ENCODE results near the gene RAN. TPM values are rescaled to one million over a fixed set of nuclear protein-coding genes. Genes with fewer than 3 reads are reported as not detected.

The RAN gene
- 100 to 1,000 TPM; 798 to 821 TPM for total RNA-seq

DNA sequence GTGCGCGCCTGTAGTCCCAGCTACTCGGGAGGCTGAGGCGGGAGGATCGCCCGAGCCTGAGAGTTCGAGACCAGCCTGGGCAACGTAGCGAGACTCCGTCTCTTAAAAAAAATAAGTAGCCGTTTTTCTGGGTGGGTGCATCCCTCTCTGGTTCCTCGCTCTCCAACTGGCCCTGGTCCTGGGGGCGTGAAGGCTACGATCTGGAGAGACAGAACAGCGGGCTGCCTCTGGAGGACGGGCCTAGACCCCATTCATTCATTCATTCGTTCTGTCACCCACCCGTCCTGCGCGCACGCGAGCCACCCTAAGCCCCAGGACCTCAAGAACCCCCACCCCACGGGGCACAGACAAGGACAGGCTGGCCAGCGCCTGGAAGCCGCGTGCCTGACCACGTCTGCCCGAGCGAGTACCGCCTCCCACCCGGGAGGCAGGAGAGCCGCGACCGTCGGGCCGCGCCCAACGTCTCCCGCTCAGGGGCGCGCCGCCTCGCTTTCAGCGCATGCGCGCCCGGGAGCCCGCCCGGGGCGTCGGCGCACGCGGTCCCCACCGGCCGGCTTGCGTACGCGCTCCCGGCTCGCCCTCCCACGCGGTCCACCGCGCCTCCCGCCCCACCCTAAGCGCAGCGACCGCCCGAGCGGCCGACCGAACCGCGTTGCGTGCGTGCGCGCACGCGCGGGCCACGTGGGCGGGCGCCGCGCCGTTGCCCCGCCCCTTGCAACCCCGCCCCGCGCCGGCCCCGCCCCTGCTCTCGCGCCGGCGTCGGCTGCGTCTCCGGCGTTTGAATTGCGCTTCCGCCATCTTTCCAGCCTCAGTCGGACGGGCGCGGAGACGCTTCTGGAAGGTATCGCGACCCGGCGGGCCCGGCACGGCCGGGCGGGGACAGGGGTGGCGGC is at the start of gene RAN:
Gene RAN (plus strand): TSS at position 781 of the 893 bp plus-strand sequence. CDS start 528 bp downstream, outside the sequence.
- POLR2A ChIA-PET: interaction anchor here (1.6 kb wide), 1 partner anchor 45 kb away, joined by 4 read pairs; no protein-coding TSS in a partner anchor
- H3K4me1 Mint-ChIP-seq: peaks cover 47% of the 10 kb centered on the region

DNA sequence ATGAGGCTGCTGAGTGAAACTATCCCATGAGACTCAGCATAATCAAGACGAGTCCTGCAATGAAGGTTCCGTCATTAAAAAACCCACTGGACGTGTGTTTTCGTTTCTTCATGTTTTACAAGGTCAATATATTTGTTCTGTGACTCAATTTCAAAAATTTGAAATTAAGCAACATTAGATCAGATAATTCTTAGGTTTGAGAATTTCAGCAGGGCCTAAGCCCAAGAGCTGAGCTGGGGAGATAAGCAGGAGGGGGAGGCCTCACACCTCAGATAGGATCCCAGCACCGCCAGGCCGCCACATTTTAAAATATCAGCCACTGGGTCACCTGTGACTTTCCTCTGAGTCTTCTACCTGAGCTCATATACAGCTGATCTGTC is 46.1 kb upstream of the RAN start:
- POLR2A ChIA-PET: no interaction called here
- H3K36me3 Mint-ChIP-seq: peaks cover 10% of the 10 kb centered on the region

More for the DNA sequence above, at the start of gene RAN:
- Mint-ChIP-seq H3K4me3 (peak within 1 kb of the TSS; percentile 97), H3K27me3 (no peaks in the 10 kb centered on the region), H3K27ac (peak within 1 kb of the TSS; percentile 98), H3K36me3 (peaks cover 30% of the 10 kb centered on the region), H3K9me3 (no peaks in the 10 kb centered on the region)
- ATAC-seq (ENCODE audit: low read depth) (peak; percentile 72), DNase-seq (peak; percentile 95)

GRCh38 chr12:130826151-130826801 is 45.6 kb upstream of the RAN start:
- H3K9me3 Mint-ChIP-seq: no peaks in the 10 kb centered on the region
- no peak overlapping the region for H3K4me3 Mint-ChIP-seq
- ATAC-seq (ENCODE audit: low read depth): peak; percentile 96
- peak overlapping the region; percentile 65 for H3K27ac Mint-ChIP-seq
- peaks cover 7% of the 10 kb centered on the region for H3K4me1 Mint-ChIP-seq
- POLR2A ChIA-PET: interaction anchor here (1.0 kb wide), 1 partner anchor 45 kb away, joined by 4 read pairs; the partner anchor contains the start of gene RAN
- H3K27me3 Mint-ChIP-seq: no peaks in the 10 kb centered on the region
- DNase-seq: peak; percentile 87
- H3K36me3 Mint-ChIP-seq: peaks cover 5% of the 10 kb centered on the region

More for the DNA sequence above, 46.1 kb upstream of the RAN start:
- no peak for DNase-seq
- Mint-ChIP-seq H3K4me3 (no peak overlapping the region), H3K27me3 (no peaks in the 10 kb centered on the region), H3K9me3 (no peaks in the 10 kb centered on the region), H3K27ac (peak overlapping the region; percentile 65), H3K4me1 (peaks cover 7% of the 10 kb centered on the region)
- no peak for ATAC-seq (ENCODE audit: low read depth)

GRCh38 chr12:130827432-130827831 is 44.4 kb upstream of the RAN start:
- Mint-ChIP-seq H3K27ac (no peak overlapping the region), H3K4me1 (peaks cover 7% of the 10 kb centered on the region), H3K9me3 (no peaks in the 10 kb centered on the region), H3K4me3 (no peak overlapping the region), H3K36me3 (peaks cover 2% of the 10 kb centered on the region), H3K27me3 (no peaks in the 10 kb centered on the region)
- POLR2A ChIA-PET: no interaction called here
- ATAC-seq (ENCODE audit: low read depth) (no peak), DNase-seq (no peak)

DNA sequence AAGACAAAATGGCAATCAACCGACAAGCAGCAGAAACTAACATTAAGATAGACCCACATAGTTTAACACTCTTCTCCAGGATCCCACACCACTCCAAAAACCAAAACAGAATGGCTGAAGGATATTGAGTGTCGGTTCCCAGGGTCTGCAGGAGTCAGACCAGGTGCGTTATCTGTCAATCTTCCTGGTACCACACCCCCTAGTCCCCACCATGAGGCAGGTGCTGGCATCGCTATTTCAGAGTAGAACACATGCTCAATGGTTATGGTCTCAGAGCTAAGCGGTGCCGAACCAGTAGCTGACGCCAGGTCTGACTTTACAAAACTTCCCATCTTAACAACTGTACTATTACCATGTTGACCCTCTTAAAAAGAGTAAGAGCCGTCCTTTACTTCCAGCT is 43.0 kb upstream of the RAN start:
- ATAC-seq (ENCODE audit: low read depth) (no peak), DNase-seq (no peak)
- H3K27me3 Mint-ChIP-seq: no peaks in the 10 kb centered on the region
- peaks cover 2% of the 10 kb centered on the region for H3K36me3 Mint-ChIP-seq
- no peak overlapping the region for H3K27ac Mint-ChIP-seq
- H3K9me3 Mint-ChIP-seq: no peaks in the 10 kb centered on the region
- H3K4me3 Mint-ChIP-seq: no peak overlapping the region
- POLR2A ChIA-PET: no interaction called here
- H3K4me1 Mint-ChIP-seq: peaks cover 10% of the 10 kb centered on the region

- Mint-ChIP-seq H3K27ac (no peak overlapping the region), H3K4me1 (peaks cover 10% of the 10 kb centered on the region), H3K36me3 (peaks cover 2% of the 10 kb centered on the region), H3K4me3 (no peak overlapping the region), H3K27me3 (no peaks in the 10 kb centered on the region), H3K9me3 (no peaks in the 10 kb centered on the region)
- no peak for DNase-seq
- ATAC-seq (ENCODE audit: low read depth): no peak
- POLR2A ChIA-PET: no interaction called here
Measured at GRCh38 chr12:130829391-130830245, 42.2 kb upstream of the RAN start.

- ATAC-seq (ENCODE audit: low read depth): no peak
Measured at GRCh38 chr12:130830246-130830551, 41.7 kb upstream of the RAN start.

GRCh38 chr12:130831246-130831645 is 40.6 kb upstream of the RAN start:
- H3K4me3 Mint-ChIP-seq: no peak overlapping the region
- no peaks in the 10 kb centered on the region for H3K9me3 Mint-ChIP-seq
- ATAC-seq (ENCODE audit: low read depth) (no peak), DNase-seq (no peak)
- H3K36me3 Mint-ChIP-seq: peaks cover 4% of the 10 kb centered on the region
- POLR2A ChIA-PET: no interaction called here
- H3K4me1 Mint-ChIP-seq: peaks cover 16% of the 10 kb centered on the region
- no peaks in the 10 kb centered on the region for H3K27me3 Mint-ChIP-seq
- H3K27ac Mint-ChIP-seq: no peak overlapping the region

More at GRCh38 chr12:130830246-130830551, 41.7 kb upstream of the RAN start:
- POLR2A ChIA-PET: no interaction called here
- no peaks in the 10 kb centered on the region for H3K27me3 Mint-ChIP-seq
- no peak overlapping the region for H3K27ac Mint-ChIP-seq
- H3K4me3 Mint-ChIP-seq: no peak overlapping the region
- peaks cover 2% of the 10 kb centered on the region for H3K36me3 Mint-ChIP-seq
- no peak for DNase-seq
- peaks cover 12% of the 10 kb centered on the region for H3K4me1 Mint-ChIP-seq
- H3K9me3 Mint-ChIP-seq: no peaks in the 10 kb centered on the region

DNA sequence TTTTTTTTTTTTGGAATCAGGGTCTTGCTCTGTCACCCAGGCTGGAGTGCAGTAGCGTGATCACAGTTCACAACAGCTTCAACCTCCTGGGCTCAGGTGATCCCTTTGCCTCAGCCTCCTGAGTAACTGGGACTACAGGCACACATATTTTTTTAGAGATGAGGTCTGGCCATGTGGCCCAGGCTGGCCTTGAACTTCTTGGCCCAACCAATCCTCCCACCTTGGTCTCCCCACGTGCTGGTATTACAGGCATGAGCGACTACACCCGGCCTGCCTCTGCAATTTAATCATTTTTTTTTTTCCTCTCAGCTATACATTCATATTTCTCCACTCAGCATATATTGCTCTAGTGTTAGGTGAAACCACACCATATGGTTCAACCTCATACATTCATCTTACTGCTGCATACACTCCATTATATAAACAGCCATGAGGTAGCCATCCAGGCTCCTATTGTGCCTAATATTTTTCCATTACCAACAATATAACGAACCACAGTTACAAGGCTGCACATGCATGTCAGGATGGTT is 39.9 kb upstream of the RAN start:
- POLR2A ChIA-PET: no interaction called here
- peak overlapping the region; percentile 8 for H3K27ac Mint-ChIP-seq

GRCh38 chr12:130832561-130833209 is 39.2 kb upstream of the RAN start:
- Mint-ChIP-seq H3K9me3 (no peaks in the 10 kb centered on the region), H3K4me1 (peaks cover 24% of the 10 kb centered on the region), H3K27me3 (no peaks in the 10 kb centered on the region), H3K36me3 (peaks cover 7% of the 10 kb centered on the region), H3K4me3 (no peak overlapping the region), H3K27ac (no peak overlapping the region)
- POLR2A ChIA-PET: no interaction called here
- ATAC-seq (ENCODE audit: low read depth) (no peak), DNase-seq (no peak)

More for the DNA sequence above, 39.9 kb upstream of the RAN start:
- Mint-ChIP-seq H3K4me1 (peaks cover 21% of the 10 kb centered on the region), H3K9me3 (no peaks in the 10 kb centered on the region), H3K36me3 (peaks cover 7% of the 10 kb centered on the region), H3K27me3 (no peaks in the 10 kb centered on the region), H3K4me3 (no peak overlapping the region)
- DNase-seq (no peak), ATAC-seq (ENCODE audit: low read depth) (no peak)

DNA sequence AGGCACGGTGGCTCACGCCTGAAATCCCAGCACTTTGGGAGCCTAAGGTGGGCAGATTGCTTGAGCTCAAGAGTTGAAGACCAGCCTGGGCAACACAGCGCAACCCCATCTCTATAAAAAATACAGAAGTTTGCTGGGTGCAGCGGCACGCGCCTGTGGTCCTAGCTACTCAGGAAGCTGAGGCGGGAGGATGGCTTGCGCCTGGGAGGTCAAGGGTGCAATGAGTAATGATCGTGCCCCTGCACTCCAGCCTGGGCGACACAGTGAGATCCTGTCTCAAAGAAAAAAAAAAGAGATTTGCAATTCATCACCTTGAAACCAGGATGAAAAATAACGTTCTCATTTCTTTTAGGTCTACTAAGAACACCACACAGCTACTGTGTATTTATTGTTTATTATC is 36.9 kb upstream of the RAN start:
- H3K27ac Mint-ChIP-seq: no peak overlapping the region
- H3K27me3 Mint-ChIP-seq: no peaks in the 10 kb centered on the region
- peaks cover 38% of the 10 kb centered on the region for H3K4me1 Mint-ChIP-seq
- no peak for DNase-seq
- POLR2A ChIA-PET: no interaction called here
- no peak overlapping the region for H3K4me3 Mint-ChIP-seq
- H3K9me3 Mint-ChIP-seq: no peaks in the 10 kb centered on the region
- no peak for ATAC-seq (ENCODE audit: low read depth)
- H3K36me3 Mint-ChIP-seq: peaks cover 7% of the 10 kb centered on the region

DNA sequence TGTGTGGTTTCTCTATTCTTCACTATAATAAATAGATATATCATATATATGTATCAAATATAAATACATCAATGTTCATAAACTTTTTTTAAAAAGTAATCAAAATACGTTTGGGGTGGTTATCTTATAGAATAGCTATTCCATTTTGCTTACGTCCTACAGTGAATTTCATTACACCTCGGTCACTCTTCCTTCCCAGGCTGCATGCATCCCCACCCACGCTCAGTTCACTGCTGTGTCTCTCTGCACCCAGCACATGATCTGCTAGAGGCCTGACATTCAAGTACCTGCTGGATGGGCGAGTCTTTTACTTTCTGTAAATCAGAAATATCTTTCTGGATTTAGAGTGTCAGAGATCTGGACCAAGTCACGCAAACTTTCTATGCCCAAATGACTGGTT is 36.4 kb upstream of the RAN start:
- H3K9me3 Mint-ChIP-seq: no peaks in the 10 kb centered on the region
- no peaks in the 10 kb centered on the region for H3K27me3 Mint-ChIP-seq
- peaks cover 39% of the 10 kb centered on the region for H3K4me1 Mint-ChIP-seq
- DNase-seq (no peak), ATAC-seq (ENCODE audit: low read depth) (no peak)
- H3K4me3 Mint-ChIP-seq: no peak overlapping the region
- H3K27ac Mint-ChIP-seq: no peak overlapping the region
- H3K36me3 Mint-ChIP-seq: peaks cover 7% of the 10 kb centered on the region
- POLR2A ChIA-PET: no interaction called here
